Left forelimb (tissue), 1 donor: ENCODE data around the gene CDKL1.
"Not testable (repeated sequence)": the region's sequence is repeated elsewhere in the genome, so short reads cannot be mapped to it uniquely, and the experiment has no call there.

Source experiments
- DNase-seq: peaks from one replicate; pipeline ENCODE4 v3.0.0-alpha.2; 2018; ENCODE audit warnings: low spot score

Gene CDKL1

DNA sequence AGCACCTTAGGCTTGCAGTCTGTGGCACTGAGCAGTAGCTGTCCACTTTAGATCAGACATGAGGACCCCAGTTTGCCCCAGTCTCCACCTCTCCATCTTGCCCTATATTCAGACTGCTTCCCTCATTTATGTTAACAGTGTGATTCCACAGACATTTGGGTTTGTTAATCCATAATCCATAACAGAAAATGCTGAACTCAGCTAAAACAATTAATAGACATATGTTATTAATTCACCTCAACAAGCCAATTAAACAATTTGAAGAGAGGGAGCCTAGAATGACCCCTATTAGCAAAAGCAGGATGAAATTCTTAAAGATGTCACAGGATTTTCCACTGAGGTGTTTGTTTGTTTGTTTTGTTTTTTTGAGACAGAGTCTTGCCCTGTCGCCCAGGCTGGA is 9.1 kb downstream of the CDKL1 start:
- no peak for DNase-seq

GRCh38 chr14:50383618-50384225 is 13.0 kb downstream of the CDKL1 start:
- no peak for DNase-seq

GRCh38 chr14:50381823-50382287 is 14.8 kb downstream of the CDKL1 start:
- DNase-seq: no peak

- no peak for DNase-seq
These were observed 15.7 kb downstream of the CDKL1 start for GRCh38 chr14:50381008-50381407.

DNA sequence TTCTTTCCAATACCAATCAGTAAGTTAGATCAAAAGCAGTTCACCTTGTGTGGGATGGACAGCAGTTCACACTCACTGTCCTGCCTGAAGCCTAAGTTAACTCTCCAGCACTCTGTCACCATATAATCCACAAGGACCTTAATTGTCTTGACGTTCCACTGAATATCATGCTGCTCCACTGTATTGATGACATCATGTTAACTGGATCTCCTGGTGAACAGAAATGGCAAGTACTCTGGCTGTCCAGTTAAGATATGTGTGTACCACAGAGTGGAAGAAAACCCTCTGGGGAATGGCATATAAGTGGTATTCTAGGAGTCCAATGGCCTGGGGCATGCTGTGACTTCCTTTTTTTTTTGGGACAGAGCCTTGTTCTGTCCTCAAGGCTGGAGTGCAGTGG is 16.2 kb downstream of the CDKL1 start:
- no peak for DNase-seq

DNA sequence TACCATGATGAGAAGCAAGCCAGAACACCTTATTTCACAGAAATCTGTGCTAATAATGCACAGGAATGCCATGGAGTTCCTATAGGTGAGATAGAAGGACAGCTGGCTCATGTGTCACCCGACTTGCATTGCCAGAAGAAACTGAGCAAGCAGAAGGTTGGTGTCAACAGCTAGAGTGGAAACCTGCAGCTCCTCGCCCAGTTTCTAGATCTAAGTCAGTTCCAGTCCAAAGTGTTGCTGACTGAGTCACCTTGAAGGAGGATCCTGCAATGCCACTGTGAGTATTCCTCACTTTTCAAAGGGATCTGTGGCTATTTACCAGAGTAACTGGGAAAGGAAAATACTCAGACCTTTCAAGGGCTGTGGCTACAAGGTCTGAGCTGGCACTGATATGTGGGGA is 17.1 kb downstream of the CDKL1 start:
- DNase-seq: no peak

DNA sequence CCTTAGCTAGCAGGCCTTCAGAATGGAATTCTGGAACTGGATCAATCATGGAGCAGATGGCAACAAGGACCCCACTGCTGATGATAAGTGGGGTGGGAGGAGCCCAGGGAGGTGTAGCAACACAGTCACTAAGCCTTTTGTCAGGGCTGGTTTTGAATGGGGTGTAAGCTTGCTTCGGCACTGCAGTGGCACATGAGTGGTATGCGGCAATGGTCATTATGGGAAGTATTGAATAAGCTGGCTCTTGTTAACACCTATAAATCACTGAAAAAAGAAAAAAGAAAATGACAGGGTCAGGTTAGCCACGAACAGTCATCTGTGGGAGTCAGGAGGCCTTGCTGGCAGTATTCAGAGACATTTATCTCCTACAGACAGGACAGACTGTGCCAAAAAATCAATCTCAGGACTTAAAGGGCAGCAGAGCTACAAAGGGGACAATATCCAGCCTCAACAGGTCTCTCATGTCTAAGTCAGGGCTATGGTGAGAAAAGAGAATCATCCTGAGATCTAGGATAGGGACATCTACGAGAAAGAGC is 19.1 kb downstream of the CDKL1 start:
- no peak for DNase-seq

GRCh38 chr14:50375760-50376159 is 20.9 kb downstream of the CDKL1 start:
- DNase-seq: no peak

DNA sequence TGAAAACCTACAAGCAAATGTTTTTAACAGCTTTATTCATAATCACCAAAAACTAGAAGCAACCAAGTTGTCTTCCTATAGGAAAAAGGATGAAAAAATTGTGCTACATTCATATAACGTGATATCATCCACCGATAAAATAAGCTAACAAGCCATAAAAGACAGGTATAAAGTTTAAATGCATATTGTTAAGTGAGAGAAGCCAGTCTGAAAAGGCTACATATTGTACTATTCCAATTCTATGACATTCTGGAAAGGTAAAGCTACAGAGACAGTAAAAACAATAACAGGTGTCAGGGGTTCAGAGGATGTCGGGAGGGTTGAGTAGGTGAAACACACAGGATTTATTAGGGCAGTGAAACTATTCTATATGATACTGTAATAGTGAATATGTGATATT is 22.7 kb downstream of the CDKL1 start:
- DNase-seq: no peak

DNA sequence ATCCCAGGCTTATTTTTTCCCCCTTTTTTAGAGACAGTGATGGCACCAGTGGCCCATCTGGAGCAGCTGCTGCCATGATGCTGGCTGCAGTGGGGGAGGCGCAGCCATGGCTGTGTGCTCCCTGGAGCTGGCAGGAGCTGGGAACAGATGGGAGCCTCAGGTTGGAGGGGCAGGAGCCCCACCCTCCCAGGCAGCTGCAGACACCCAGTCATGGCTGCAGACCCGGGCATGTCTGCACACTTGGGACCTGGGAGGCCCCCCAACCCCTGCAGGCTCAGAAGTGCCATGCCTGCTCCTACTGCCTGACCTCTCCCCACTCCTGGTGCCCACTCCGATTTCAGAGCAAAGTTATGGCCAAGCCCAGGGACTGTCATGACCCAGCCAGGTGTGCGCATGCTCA is 25.1 kb downstream of the CDKL1 start:
- no peak for DNase-seq

- DNase-seq: no peak
These were observed 30.1 kb downstream of the CDKL1 start for GRCh38 chr14:50366589-50366988.

DNA sequence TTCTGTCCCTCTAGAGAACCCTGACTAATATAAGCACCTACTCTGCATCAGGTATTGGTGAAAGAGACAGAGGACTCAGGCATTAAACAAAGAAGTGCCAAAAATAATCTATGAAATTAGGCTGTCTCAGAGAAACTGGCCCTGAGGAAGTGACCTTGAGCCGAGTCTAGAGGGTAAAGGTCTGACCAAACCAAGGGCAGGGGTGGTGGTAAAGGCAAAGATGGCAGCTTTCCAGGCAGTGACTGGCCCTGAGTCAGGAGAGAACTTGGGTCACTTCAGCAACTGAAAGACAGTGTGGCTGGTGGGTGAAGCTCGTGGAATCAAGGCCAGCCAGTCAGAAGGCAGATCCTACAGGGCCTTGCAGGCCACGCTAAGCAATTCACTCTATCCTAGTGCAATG is 30.6 kb downstream of the CDKL1 start:
- no peak for DNase-seq

GRCh38 chr14:50365572-50365971 is 31.1 kb downstream of the CDKL1 start:
- not testable (repeated sequence) for DNase-seq

- DNase-seq: no peak
These were observed 31.9 kb downstream of the CDKL1 start for GRCh38 chr14:50364792-50365191.

DNA sequence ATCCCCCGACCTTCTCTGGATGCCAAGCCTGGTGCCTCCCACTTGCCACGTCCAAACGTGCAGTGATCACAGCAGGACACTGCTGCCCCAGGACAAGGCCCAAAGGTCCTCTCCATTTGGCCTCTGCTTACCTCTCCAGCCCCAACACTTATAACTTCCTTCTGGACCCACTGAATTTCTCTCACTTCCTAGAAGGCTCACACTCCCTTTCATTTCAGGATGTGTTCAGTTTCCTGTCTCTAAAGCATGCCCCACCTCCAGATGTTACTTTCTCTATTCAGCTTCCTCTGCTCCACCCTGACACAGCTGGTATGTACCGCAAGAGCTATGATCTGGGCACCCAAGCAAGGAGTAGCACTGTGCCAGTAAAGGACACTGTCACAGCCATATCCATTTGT is 33.0 kb downstream of the CDKL1 start:
- DNase-seq: no peak

DNA sequence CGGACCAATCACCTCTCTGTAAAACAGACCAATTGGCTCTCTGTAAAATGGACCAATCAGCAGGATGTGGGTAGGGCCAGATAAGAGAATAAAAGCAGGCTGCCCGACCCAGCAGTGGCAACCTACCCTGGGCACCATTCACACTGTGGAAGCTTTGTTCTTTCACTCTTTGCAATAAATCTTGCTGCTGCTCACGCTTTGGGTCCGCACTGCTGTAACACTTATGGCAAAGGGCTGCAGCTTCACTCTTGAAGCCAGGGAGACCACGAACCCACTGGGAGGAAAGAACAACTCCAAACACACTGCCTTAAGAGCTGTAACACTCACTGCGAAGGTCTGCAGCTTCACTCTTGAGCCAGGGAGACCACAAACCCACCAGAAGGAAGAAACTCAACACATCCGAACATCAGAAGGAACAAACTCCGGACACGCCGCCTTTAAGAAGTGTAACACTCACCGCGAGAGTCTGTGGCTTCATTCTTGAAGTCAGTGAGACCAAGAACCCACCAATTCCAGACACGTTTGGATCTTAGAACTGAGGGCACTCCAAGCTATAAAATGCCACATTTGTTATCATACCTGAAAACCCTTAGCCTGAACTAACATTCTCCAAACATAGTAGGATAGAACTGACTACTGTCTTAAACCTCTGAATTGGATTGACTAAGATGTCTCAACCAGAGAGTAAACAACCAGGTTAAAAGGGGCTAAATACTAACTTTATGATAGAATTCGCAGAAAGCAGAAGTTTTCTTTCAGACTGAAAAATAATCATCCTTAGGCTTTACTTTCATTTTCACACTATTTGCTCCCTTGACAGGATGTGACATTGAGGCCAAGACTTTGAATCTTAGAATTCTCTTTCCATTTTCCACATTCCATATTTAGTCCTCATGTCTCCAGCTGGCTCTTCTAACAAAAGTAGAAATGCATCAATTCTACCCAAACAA is 33.6 kb downstream of the CDKL1 start:
- no peak for DNase-seq

- not testable (repeated sequence) for DNase-seq
These were observed 34.9 kb downstream of the CDKL1 start for GRCh38 chr14:50361473-50362403.

- no peak for DNase-seq
These were observed 35.8 kb downstream of the CDKL1 start for GRCh38 chr14:50360851-50361250.

DNA sequence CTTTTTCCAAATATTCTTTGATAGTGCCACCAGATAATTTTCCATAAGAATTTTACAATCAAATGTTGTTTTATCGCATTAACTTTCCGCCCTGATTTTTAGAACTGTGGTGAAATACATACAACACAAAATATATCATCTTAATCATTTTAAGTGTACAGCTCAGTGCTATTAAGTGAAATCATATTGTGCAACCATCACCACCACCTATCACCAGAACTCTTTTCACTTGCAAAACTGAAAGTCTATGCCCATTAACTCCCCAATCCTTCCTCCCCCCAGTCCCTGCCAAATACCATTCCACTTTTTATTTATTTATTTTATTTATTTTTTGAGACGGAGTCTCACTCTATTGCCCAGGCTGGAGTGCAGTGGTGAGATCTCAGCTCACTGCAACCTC is 36.6 kb downstream of the CDKL1 start:
- no peak for DNase-seq

GRCh38 chr14:50359631-50360030 is 37.0 kb downstream of the CDKL1 start:
- DNase-seq: no peak

DNA sequence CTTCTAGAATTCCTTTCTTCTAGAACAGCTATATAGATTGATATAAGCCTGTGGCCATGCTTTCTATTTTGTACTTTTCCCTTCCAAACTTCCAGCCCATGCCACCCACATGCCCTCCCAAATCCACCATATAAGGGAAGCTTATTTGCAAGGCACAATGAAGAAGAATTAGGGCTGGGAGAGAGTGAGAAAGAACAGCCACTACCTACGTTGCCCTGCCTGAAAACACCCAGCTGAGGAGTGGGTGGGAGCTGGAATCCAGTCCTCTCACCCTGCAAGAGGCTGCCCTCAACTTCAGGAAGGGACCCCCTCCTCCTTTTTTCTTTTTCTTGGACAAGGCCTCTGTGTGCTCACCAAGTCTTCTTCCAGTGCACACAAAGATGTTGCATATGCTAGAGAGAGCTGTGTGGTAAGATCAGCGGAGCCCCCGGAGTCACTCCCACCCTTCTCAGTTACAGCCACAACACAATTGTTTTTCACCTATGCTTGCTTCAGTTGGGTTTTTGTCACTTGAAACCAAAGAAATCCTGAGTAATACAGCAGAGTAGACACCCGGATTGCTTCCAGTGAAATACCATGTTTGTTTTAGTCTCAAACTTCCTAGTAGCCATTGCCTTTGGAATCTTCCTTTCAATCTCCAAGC is 38.8 kb downstream of the CDKL1 start:
- no peak for DNase-seq

GRCh38 chr14:50357124-50357523 is 39.6 kb downstream of the CDKL1 start:
- DNase-seq: no peak
